ENCODE results near the gene GPHN. TPM values are rescaled to one million over a fixed set of nuclear protein-coding genes. Genes with fewer than 3 reads are reported as not detected.

Gene GPHN
- total RNA-seq, 4 donors from 2014 or later = 14.8 to 20.8 (median 17.0) TPM

- intact Hi-C loops (cut with DNase I; ENCODE audit: low total_unique reads) = no loop called here
- TF ChIP-seq CTCF (IDR thresholded peaks at IDR 0.05) (no peak), POLR2A (IDR thresholded peaks at IDR 0.05) (no peak)
- 36 to 44% methylated on average over 1 of the region's 1 CpG for WGBS, 2 donors
- no peak overlapping the region for H3K4me3 ChIP-seq (ENCODE audit: low read depth, poor library complexity, severe bottlenecking)
- DNase-seq (ENCODE audit: low spot score in 2 of 2) = no peak
Observed at GRCh38 chr14:66503532-66503931, 4.4 kb upstream of the GPHN start.

DNA sequence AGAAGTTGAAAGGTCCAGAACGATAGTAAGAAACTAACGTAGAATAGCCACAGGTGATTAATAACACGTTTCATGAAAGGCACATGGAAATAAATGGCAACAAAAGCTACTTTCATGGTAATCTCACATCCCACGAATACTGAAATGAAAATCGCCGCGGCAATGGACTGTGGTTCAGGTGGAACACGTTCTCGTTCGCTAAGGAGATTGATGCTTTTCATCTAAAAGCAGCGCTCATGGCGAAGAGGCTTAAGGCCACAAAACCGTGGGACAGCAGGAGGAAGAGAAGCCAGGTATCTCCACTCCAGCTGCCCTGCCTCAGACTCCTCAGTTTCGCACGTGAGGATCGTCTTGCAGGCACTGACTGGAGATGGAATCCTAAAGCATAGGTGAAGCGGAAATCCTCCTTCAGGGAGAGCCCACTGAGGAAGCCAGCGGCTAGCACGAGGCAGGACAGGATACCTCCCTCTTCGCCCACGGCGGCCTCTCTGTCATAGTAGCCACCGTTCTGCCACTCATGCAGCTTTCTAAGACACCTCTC, 696 bp upstream of the GPHN start:
- intact Hi-C loops (cut with DNase I; ENCODE audit: low total_unique reads) = no loop called here
- WGBS, 2 donors = 2% methylated on average over 23 of the region's 23 CpGs
- DNase-seq (ENCODE audit: low spot score in 2 of 2) = no peak
- TF ChIP-seq CTCF (IDR thresholded peaks at IDR 0.05) (no peak), POLR2A (IDR thresholded peaks at IDR 0.05) (no peak)
- H3K4me3 ChIP-seq (ENCODE audit: low read depth, poor library complexity, severe bottlenecking) = peak overlapping the region; percentile 79

DNA sequence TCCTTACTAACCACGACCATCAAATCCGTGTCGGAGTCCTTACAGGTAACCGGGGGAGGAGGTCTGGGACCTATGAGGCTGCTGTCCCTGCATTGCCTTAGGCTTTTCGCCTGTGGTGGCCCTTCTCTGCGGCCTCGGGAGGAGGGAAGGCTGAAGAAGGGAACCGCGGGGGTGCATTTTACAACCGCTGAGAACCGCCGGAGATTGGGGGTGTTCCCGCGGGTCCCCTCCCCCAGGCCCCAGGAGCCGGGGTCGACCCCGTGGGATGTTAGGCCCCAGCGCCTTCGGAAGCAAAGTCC, 549 bp downstream of the GPHN start:
- DNase-seq (ENCODE audit: low spot score in 2 of 2) = no peak
- TF ChIP-seq POLR2A (IDR thresholded peaks at IDR 0.05) (no peak), CTCF (IDR thresholded peaks at IDR 0.05) (no peak)
- intact Hi-C loops (cut with DNase I; ENCODE audit: low total_unique reads) = no loop called here
- WGBS, 2 donors = 0 to 1% methylated on average over 10 to 19 of the region's 19 CpGs
- H3K4me3 ChIP-seq (ENCODE audit: low read depth, poor library complexity, severe bottlenecking) = peak overlapping the region; percentile 92

- WGBS, 2 donors = 0% methylated on average over 47 to 57 of the region's 57 CpGs
- intact Hi-C loops (cut with DNase I; ENCODE audit: low total_unique reads) = no loop called here
Observed at GRCh38 chr14:66508846-66509621, 1.1 kb downstream of the GPHN start.

GRCh38 chr14:66509874-66510273, 1.9 kb downstream of the GPHN start:
- DNase-seq (ENCODE audit: low spot score in 2 of 2) = no peak
- intact Hi-C loops (cut with DNase I; ENCODE audit: low total_unique reads) = no loop called here
- WGBS, 2 donors = 51 to 61% methylated on average over 4 of the region's 4 CpGs
- no peak for TF ChIP-seq CTCF (IDR thresholded peaks at IDR 0.05)
- TF ChIP-seq POLR2A (IDR thresholded peaks at IDR 0.05) = no peak
- no peak overlapping the region for H3K4me3 ChIP-seq (ENCODE audit: low read depth, poor library complexity, severe bottlenecking)

More at GRCh38 chr14:66508846-66509621, 1.1 kb downstream of the GPHN start:
- TF ChIP-seq CTCF (IDR thresholded peaks at IDR 0.05) = no peak
- TF ChIP-seq POLR2A (IDR thresholded peaks at IDR 0.05) = no peak
- DNase-seq (ENCODE audit: low spot score in 2 of 2) = peak; percentile 22 to 89
- H3K4me3 ChIP-seq (ENCODE audit: low read depth, poor library complexity, severe bottlenecking) = peak overlapping the region; percentile 92
